ENCODE measurements around the gene ATXN2.
A peak's percentile ranks its signal among the peaks of the same experiment; 100 is the strongest.

The ATXN2 gene

GRCh38 chr12:111408116-111408440 is 191.0 kb downstream of the ATXN2 start:
- TF ChIP-seq CTCF (IDR thresholded peaks at IDR 0.05; ENCODE audit: control extremely low read depth, extremely low read depth, low read depth, missing control alignments): no peak
- DNase-seq (ENCODE audit: extremely low spot score): no peak
- POLR2A ChIA-PET: interaction anchor here (0.6 to 0.8 kb wide), 2 partner anchors 26 to 27 kb away, joined by 3 read pairs; no protein-coding TSS in a partner anchor
- CTCF ChIA-PET: interaction anchor here (1.2 to 25.8 kb wide), 3 partner anchors 11 to 34 kb away, joined by 3 to 1216 read pairs (median 37); no protein-coding TSS in a partner anchor

DNA sequence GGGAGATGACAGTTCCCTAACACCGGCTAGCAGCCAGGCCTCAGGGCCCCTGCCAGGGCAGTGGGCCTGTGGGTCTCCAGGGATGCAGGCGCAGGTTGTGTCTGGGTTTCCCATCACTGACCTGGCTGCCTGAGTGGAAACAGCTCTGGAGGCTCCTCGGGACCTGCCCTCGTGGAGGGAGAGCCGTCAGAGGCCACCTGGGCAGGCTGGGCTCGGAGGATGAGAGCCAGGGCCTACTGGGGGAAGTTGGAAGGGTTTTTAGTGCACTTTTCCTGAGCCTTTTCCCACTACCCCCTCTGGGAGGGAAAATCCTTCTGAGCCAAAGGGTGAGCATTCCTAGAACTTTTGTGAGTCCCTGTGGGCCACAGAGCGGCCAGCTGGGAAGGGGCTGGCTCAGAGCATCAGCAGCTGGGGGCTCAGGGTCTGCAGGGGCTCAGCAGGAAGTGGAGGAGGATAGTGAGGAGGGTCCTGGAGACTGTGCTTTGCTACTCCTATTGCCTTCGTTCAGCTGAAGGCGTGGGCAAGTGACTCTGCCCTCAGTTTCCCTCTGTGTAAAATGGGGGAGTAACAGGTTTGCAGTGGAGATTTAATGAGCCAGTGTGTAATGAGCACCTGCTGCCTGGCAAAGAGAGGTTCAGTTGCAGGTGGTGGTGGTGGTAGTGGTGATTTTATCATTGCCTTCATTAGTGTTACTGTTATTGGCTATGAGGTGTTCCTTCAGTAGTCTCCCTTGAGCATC is 191.6 kb downstream of the ATXN2 start:
- CTCF ChIA-PET: interaction anchor here (1.2 to 25.8 kb wide), 3 partner anchors 10 to 35 kb away, joined by 3 to 1216 read pairs (median 37); no protein-coding TSS in a partner anchor
- TF ChIP-seq CTCF (IDR thresholded peaks at IDR 0.05; ENCODE audit: control extremely low read depth, extremely low read depth, low read depth, missing control alignments): no peak
- POLR2A ChIA-PET: no interaction called here

DNA sequence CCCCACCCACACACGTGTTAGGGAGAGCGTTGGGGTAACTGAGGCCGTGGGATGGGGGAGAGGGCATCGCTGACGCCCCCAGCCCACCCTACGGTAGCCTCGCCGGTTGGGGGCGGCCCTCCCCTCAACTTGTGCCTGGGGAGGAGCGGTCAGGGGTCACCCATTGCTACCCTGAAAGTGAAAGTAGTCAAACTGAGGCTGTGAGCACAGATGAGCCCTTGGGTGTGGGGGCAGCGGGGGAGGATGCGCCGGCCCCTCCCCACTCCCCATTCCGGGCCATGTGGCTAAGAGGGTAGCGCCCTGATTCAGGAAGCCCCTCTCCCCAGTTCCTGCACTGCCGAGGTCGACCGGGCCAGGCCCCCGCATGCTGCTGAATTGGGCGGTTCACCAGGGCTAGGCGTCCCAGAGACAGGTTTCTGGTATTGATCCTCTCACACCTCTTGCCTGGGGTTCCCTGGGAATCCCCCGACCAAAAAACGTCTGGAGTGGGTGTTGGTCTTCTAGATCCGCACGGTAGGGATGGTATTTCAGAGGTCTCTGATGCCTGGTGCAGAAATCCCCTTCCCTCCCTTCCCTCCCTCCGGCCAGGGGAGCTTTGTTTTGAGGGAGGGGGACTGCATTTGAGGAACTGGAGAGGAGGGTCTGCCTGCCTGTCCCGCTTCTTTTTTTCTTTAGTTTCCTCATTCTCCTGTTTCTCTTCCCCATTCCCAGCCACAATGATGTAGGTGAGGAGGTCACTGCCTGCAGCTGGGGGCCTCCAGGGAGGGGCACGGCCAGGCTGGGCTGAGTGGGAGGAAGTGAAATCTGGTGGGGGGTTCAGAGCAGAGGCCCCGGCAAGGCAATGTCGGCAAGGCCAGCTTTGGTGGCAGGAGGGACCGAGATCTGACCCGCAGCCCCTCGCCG is 192.4 kb downstream of the ATXN2 start:
- peak; percentile 51 for DNase-seq (ENCODE audit: extremely low spot score)
- ChIA-PET POLR2A (no interaction called here), CTCF (interaction anchor here (2.8 to 25.8 kb wide), 3 partner anchors 9 to 36 kb away, joined by 14 to 1216 read pairs (median 37); no protein-coding TSS in a partner anchor)
- peak; percentile 6 for TF ChIP-seq CTCF (IDR thresholded peaks at IDR 0.05; ENCODE audit: control extremely low read depth, extremely low read depth, low read depth, missing control alignments)

More for the DNA sequence above, 191.6 kb downstream of the ATXN2 start:
- no peak for DNase-seq (ENCODE audit: extremely low spot score)

DNA sequence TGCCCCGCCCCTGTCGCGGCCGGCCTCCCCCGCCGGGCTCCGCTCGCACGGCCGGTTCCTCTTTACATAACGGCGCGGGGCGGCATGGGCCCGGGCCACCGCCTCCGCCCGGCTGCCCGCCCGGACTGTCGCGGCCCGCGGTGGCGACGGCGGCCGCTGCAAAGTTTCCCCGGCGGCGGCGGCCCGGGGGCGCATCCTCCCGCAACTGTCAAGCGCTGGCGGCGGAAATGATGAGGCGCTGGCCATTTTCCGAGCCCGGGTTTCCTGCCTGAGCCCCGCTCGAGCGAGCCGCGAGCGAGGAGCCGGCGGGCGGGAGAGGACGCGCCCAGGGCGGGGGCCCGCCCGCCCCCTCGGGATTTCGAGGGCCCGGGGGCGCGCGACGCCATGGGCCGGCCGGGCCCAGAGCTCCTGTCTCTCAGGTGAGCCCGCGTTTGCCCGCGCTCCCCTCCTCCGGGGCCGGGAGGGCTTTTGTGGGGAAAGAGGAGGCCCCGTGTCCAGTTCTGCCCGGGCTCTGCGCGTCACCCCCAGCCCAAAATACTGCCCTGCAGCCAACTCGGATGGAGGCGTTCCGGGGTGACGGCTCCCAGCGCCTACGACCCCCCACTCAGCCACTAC is 193.1 kb downstream of the ATXN2 start, which contains the start of gene SH2B3:
SH2B3 (plus strand) TSS at position 65 of the 615 bp plus-strand sequence. CDS start 12,223 bp downstream, outside the sequence.
- ChIA-PET POLR2A (no interaction called here), CTCF (interaction anchor here (2.8 to 25.8 kb wide), 2 partner anchors 9 to 37 kb away, joined by 14 to 1216 read pairs; no protein-coding TSS in a partner anchor)
- TF ChIP-seq CTCF (IDR thresholded peaks at IDR 0.05; ENCODE audit: control extremely low read depth, extremely low read depth, low read depth, missing control alignments): no peak
- DNase-seq (ENCODE audit: extremely low spot score): no peak

DNA sequence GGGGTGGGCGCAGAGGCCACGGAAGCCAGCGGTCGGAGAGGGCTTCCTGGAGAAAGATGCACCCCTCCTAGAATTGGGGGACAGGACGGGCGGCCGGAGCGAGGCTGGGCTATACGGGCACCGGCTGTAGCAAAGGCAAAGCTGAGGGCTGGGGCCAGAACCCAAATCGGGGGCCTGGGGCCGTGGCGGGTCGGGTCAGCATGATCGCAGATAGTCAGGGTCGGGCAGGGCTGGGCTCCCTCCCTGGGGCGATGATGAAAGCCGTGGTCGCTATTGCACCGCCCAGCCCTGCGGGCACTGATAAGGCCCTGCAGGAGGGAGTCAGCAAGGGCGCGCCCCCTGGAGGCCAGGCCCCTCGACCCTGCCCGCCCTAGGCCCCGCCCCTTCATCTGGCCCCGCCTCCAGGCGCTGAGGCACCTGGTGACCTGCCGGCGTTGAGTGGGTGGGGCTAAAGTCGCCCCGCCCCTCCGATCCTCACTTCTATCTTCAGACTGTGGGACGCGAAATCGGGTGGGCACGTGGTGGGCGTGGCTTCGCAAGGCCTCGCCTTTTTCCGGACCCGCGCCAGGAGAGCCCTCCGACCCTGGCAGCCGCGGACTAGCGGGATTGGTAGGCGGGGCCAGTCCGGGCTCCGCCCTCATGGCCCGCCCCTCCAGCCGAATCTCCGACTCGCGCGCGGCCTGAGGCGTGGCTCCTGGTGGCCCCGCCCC is 193.8 kb downstream of the ATXN2 start:
- ChIA-PET POLR2A (interaction anchor here (0.5 to 2.1 kb wide), 4 partner anchors 7 to 42 kb away, joined by 3 to 7 read pairs (median 6); no protein-coding TSS in a partner anchor), CTCF (interaction anchor here (2.8 to 25.8 kb wide), 3 partner anchors 8 to 37 kb away, joined by 12 to 1216 read pairs (median 14); no protein-coding TSS in a partner anchor)
- peak; percentile 98 for DNase-seq (ENCODE audit: extremely low spot score)
- peak; percentile 61 for TF ChIP-seq CTCF (IDR thresholded peaks at IDR 0.05; ENCODE audit: control extremely low read depth, extremely low read depth, low read depth, missing control alignments)
